ENCODE measurements around the gene LUZP2.
"Not testable (repeated sequence)": the region's sequence is repeated elsewhere in the genome, so short reads cannot be mapped to it uniquely, and the experiment has no call there.

The LUZP2 gene

GRCh38 chr11:24842308-24842707 is 345.5 kb downstream of the LUZP2 start:
- no peak for DNase-seq

- no peak for DNase-seq
Observed at GRCh38 chr11:24844406-24844805, 347.6 kb downstream of the LUZP2 start.

- no peak for DNase-seq
Observed at GRCh38 chr11:24848857-24849256, 352.0 kb downstream of the LUZP2 start.

- DNase-seq = no peak
Observed at GRCh38 chr11:24855951-24856350, 359.1 kb downstream of the LUZP2 start.

GRCh38 chr11:24859801-24860300 is 363.0 kb downstream of the LUZP2 start:
- no peak for DNase-seq

DNA sequence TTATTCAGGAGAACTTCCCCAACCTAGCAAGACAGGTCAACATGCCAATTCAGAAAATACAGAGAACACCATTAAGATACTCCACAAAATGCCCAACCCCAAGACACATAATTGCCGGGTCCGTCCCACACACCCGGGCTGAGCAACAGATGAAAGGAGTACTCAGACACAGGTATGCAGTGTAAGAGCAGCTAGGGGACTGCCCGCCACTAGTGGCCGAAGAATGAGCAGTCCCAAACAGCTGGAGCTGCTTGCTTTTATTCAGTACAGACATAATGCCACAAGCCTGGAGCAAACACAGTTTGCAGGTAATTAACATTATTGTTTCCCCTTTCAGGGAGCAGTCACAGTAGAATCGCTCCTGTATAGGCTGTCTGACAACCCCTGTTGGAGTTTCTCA is 364.6 kb downstream of the LUZP2 start:
- DNase-seq = no peak

GRCh38 chr11:24866743-24867142 is 369.9 kb downstream of the LUZP2 start:
- no peak for DNase-seq

DNA sequence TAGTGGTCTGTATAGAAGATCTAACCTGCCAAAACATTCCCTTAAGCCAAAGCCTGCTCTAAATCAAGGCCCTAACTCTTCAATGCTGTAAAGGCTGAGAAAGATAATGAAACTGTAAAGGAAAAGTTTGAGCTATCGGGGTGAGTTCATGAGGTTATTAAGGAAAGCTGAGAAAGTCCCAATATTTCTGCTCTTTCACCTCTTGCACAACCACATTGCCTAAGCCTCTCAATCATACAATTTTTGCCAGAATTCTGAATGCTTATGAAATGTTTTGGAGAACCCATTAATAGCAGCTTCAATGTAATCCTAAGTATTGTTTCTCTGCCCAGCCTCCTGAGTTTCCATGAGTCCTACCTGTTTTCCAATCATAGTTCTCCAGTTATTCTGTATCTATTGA is 373.2 kb downstream of the LUZP2 start:
- DNase-seq = no peak

DNA sequence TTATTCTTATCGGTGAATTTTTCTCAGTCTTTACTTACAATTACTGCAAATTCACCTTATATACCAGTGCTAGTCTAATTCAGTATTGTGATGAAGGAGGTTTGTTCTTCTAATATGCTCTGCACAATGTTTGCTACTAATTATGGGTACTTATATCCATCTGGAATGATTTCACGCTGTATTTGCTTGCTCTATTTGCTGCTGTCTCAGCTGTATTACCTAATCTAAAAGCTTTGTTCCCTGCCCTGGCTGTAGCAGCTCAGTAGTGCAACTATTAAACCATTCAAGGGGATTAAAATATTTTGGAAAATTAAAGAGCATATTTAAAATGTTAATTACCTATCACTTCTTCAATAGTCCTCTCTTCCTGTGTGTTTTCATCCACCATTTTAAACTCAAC is 375.3 kb downstream of the LUZP2 start:
- no peak for DNase-seq

DNA sequence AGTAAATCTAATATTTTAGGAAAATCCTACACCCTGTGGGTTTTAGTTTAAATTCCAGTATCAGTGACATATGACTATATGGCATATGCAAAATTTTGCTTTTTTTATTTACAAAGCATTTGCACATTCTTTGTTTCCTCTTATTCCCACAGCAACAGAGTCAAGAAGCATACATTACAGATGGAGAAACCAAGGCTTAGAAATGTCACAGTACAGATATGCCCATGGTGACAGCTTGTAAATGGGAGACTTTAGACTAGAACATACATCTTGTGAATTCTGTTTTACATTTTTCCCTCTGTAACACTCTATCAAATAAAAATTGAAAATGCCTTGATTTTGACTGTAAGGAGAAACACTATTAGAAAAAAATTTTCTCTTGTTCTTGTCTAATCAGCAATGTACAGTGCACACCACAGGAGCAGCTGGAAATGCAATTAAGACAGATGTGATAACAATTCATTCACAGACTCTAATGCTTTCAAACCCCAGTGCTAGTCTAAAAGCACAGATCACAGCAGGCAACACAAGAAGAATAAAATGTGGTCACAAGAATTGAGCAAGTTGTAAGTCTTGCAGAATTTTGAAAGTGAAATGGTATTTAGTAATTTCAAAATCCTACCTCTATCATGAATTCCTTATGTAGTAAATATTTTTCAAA is 375.9 kb downstream of the LUZP2 start:
- DNase-seq = no peak

DNA sequence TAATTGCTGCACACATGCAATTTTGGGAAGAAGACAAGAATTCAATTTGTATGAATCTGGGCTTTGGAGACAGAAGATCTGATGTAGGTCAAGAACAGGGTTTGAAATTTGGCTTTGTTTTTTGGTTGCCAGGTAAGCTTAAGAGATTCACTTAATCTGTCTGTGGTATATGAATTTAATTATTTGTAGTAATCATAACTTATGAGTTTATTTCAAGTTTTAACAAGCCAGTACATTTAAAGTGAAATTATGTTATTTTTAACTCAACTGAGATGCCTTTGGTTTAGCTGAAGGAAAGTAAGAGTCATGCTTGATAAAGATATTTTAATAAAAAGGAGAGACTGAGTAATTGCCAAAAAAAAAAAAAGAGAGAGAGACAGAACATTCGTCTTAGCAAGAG is 384.1 kb downstream of the LUZP2 start:
- DNase-seq = no peak

DNA sequence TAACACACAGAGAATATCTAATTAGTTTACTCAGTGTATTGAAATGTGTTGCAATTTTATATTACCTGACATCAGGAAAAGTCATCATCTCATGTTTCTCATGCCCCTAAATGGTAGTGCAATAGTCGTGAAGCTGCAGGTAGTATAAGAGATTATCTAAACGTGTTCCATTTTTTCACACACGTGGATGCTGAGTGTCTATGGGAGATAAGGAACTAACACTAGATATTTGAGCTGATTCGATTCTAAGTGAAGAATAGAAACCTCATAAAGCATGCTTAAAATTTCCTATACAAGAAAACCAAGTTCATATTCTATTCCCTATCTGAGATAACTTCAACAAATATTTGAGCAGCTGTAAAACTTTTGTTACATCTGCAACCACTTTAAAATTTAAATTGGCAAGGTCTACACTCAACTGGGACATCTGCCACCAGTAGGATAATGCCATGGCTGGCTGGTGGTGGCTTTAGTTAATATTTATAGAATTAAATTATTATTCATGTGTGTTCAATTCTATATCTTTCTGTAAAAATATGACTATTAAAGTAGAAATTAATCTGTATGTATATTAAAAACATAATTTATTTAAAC is 388.8 kb downstream of the LUZP2 start:
- DNase-seq = no peak

DNA sequence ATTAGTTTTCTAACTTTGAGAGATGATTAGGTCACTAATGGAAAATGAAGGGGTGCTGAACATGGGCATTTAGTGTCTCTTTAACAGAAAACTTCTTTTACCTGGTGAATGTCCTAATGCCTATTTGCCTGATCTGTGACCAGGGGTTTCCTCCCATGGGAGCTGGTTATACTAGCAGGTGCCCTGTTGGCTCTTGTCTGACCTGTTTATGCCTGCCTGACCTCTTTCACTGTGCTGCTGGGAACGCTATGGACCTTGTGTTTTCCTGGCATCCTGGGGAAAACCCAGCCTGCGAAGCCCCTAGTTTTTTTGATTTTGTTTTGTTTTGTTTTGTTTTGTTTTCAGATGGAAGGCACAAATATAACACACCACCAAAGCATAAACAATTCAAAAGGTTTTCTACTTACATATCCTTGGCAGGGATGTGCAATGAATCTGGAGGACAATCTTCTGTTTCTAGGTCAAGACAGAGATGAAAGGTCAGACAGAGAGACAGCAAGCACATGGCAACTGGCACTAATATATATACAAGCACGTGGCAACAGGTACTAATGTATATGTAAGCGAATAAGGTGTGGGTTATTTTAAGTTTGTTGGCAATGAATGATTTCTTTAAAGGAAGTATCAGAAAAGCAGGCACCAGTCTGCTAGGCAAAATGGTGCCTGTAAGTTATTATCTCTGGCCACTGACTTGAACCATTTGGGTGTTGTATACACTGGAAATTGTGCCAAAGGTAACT is 390.2 kb downstream of the LUZP2 start:
- DNase-seq = no peak

DNA sequence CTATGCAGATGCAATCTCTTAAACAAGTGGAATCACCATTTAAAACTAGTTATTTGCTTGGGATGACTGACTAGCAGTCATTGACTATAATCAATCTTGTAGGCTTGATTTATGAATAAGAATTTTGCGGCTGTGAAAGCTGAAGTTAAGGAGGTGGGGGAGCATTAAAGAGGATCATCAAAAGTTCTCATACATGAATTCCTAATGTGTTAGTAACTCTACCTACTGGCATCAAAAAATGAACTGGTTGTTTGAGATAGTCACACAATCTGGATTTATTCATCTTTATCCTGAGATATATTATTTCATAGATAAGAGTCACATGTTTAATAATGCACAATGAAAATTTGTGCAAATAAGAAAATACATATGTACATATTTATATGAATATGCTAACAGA is 393.6 kb downstream of the LUZP2 start:
- no peak for DNase-seq

DNA sequence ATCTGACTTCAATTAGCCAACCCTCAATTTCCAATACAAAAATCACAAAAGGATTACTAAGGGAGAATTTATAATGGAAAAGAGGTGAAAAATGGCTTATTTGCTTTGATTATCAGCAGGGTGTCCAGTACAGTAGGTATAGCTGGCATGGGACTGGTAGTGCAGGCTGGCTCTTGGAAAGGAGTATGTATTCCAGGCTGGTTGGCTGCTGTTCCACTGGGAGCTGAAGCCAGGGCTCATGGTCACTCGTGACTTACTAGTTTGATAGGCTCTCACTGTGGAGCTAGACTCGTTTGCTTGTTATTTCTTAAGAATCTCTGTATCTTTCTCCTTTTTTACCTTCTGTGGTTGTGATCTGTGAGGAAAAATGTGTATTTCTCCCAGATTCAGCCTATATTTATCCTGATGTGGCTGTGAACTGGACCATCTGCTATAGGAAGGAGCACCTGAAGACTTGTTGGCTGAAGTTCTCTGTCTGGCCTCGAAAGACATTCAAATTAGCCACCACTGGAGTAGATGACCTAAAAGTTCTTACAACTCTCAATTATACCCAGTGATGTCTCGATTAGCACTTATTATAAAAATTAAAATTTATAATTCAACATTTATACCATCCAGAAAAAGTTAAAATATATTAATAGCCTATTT is 395.1 kb downstream of the LUZP2 start:
- DNase-seq = not testable (repeated sequence)

DNA sequence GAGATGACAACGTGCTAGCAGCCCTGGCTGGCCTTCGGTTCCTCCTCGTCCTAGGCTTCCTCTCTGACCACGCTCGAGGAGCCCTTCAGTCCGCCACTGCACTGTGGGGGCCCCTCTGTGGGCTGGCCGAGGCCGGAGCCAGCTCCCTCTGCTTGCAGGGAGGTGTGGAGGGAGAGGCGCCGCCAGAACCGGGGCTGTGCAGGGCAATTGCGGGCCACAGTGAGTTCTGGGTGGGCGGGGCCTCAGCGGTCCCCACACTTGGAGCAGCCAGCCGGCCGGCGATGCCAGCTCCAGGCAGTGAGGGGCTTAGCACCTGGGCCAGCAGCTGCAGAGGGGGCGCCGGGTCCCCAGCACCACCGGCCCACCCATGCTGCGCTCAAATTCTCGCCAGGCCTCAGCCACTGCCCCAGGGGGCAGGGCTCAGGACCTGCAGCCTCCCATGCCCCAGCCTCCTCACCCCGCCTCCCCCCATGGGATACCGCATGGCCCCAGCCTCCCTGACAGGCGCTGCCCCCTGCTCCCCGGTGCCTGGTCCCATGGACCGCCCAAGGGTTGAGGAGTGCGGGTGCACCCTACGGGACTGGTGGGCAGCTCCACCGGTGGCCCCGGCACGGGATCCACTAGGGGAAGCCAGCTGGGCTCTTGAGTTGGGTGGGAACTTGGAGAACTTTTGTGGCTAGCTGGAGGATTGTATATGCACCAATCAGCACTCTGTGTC is 399.4 kb downstream of the LUZP2 start:
- no peak for DNase-seq

DNA sequence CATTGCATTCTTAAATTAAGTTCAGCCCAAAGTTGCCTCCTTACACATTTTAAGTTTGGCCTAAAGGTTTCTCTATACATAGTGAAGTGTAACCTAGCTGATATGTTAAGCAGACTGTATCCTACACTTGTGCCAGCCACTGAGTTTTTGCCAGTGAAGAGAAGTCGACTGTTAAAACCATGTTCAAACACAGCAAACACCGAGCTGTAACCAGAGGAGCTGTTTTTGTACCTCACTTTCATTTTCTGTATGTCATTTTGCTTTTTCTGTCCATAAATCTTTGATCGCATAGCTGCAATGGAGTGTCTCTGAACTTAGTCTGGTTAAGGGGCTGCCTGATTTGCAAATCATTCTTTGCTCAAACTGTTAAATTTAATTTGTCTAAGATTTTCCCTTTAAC is 403.7 kb downstream of the LUZP2 start:
- no peak for DNase-seq

DNA sequence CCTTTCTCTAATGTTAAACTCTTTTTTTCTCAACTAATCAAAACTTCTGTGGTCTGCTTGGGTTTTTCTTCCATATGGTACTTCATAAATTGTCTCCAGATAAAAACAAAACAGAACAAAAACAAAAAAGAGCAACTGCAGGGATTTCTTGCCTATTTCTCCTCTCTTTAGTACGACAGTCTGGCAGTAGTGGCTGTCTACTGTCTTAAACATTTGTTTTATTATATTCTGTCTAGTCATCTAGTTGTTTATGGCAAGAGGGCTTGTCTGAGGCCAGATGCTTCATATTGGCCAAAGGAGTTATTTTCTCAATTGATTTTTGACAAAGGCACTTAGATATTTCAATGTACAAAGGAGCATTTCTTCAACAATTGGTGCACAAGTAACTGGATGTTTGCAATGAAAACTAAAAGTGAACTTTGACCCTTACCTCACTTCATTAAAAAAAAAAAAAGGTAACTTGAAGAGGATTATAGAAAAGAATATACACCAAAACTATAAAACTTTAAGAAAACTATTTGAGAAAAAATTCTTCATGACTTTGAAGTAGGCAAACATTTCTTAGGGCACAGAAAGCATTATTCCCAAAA is 404.2 kb downstream of the LUZP2 start:
- no peak for DNase-seq

DNA sequence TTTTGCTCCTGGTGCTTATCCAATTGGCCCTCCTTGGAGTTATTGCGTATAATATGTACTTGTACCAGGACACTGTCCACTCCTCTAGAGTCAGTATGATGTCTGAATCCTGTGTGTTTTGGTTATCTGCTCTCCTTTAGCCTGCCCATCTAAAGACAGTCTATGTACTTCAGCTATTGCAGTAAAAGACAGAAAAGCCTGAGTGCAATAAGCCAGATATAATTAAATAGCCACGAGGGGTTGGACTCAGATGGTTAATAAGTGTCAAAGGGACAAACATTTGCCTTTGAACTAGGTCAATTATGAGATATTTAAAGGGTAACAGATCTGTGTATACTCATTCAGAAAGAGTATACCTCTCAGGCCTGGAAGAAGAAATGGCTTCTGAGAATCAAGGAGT is 406.7 kb downstream of the LUZP2 start:
- no peak for DNase-seq

DNA sequence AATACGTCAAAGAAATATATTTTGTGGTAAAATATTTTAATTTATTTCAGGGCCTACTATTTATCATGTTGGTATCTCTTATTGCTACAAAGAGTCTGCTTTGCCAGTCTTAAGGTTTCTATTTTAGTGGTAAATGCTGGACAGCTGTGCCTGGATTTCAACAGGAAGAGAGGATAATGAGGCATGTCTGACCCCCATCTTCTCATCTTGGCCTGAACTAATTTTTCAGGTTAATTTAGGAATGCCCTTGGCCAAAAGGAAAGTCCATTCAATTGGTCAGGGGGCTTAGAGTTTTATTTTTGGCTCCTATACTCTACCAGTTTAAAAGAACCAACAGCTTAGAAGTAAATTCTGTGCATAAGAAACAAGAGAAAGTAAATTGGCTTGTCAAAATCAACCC is 428.2 kb downstream of the LUZP2 start:
- DNase-seq = no peak

GRCh38 chr11:24932110-24933000 is 435.5 kb downstream of the LUZP2 start:
- peak; percentile 97 for DNase-seq

All from DMS79 (cell line).